Ectodermal cell (in vitro differentiated cells): ENCODE data around the gene C12orf54.
"Not testable (repeated sequence)": the region's sequence is repeated elsewhere in the genome, so short reads cannot be mapped to it uniquely, and the experiment has no call there.

ENCODE experiments used
- H3K27ac ChIP-seq: 2 replicates; pipeline ENCODE4 v1.7.0; 2013; ENCODE audit warnings: mild to moderate bottlenecking, low read depth, low read length; ENCODE audit not compliant: insufficient read depth, poor library complexity, severe bottlenecking
- H3K27me3 ChIP-seq: 2 replicates; pipeline ENCODE4 v1.7.0; 2013; ENCODE audit warnings: mild to moderate bottlenecking, low read length; ENCODE audit not compliant: insufficient read depth, control insufficient read depth, poor library complexity, severe bottlenecking
- H3K36me3 ChIP-seq: one replicate; pipeline ENCODE4 v1.7.0; 2013; ENCODE audit warnings: low read length; ENCODE audit not compliant: control insufficient read depth, insufficient read depth
- H3K4me1 ChIP-seq: one replicate; pipeline ENCODE4 v1.7.0; 2013; ENCODE audit warnings: low read length; ENCODE audit not compliant: control insufficient read depth, insufficient read depth
- H3K4me3 ChIP-seq: 2 replicates; pipeline ENCODE4 v1.7.0; 2013; ENCODE audit warnings: low read depth, low read length, control low read depth; ENCODE audit not compliant: insufficient read depth
- H3K9me3 ChIP-seq: 2 replicates; pipeline ENCODE4 v1.7.0; 2013; ENCODE audit warnings: mild to moderate bottlenecking, low read length, moderate library complexity; ENCODE audit not compliant: control insufficient read depth
- WGBS, 2 experiments: methylation state at CpG; one replicate each; pipeline ENCODE4 v1.1.7; 2013; ENCODE audit warnings: missing lambda C conversion rate in 2 of 2; 5-methylcytosine and 5-hydroxymethylcytosine counted together

Gene C12orf54

DNA sequence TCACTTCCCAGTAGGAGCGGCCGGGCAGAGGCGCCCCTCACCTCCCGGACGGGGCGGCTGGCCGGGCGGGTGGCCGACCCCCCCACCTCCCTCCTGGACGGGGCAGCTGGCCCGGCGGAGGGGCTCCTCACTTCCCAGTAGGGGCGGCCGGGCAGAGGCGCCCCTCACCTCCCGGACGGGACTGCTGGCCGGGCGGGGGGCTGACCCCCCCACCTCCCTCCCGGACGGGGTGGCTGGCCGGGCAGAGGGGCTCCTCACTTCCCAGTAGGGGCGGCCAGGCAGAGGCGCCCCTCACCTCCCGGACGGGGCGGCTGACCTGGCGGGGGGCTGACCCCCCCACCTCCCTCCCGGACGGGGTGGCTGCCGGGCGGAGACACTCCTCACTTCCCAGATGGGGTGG lies 18.0 kb downstream of the C12orf54 start:
- H3K4me3 ChIP-seq, H3K27me3 ChIP-seq, H3K27ac ChIP-seq, H3K36me3 ChIP-seq, H3K4me1 ChIP-seq, H3K9me3 ChIP-seq: not testable (repeated sequence)
- WGBS, 2 experiments: 96 to 97% methylated on average over 24 of the region's 32 CpGs

DNA sequence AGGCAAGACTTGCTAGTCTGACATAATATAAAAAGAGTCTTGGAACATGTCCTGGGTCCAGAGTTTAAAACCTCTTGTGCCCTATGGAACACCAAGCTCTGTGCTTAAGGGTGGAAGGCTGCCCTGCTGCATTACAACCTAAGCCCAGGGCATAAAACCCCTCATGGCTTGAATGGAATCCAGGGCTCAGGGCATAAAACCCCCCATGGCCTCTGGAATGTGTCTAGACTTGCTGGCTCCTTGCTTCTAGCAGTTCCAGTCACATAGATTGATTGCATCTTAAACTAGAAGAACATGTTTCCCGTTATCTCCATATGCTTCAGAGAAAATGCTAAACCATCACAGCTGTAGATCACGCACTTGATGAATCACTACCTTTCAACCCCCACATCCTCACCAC lies 24.5 kb downstream of the C12orf54 start:
- not testable (repeated sequence) for H3K4me3 ChIP-seq, H3K36me3 ChIP-seq
- WGBS, 2 experiments: 87 to 88% methylated on average over 2 of the region's 2 CpGs

DNA sequence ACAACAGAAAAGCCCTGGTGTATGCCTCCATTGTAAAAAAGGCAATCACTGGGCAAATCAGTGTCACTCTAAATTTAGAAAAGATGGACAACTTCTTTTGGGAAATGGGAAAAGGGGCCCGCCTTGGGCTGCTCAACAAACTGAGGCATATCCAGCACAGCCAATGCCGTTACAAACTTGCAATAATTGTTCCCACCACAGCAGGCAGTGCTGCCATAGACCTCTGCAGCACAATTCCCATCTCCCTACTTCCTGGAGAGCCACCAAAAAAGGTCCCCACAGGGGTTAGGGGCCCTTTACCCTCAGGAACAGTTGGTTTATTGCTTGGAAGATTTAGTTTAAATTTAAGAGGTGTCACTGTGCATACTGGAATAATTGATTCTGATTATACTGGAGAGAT lies 26.7 kb downstream of the C12orf54 start:
- H3K4me3 ChIP-seq: no peak overlapping the region
- H3K36me3 ChIP-seq: no peaks in the 10 kb centered on the region
- no peak overlapping the region for H3K27ac ChIP-seq
- no peaks in the 10 kb centered on the region for H3K4me1 ChIP-seq
- H3K9me3 ChIP-seq: no peaks in the 10 kb centered on the region
- H3K27me3 ChIP-seq: no peaks in the 10 kb centered on the region
- WGBS, 2 experiments: 73 to 79% methylated on average over 2 of the region's 2 CpGs

More for the DNA sequence above, 24.5 kb downstream of the C12orf54 start:
- H3K27me3 ChIP-seq, H3K27ac ChIP-seq, H3K9me3 ChIP-seq, H3K4me1 ChIP-seq: not testable (repeated sequence)

DNA sequence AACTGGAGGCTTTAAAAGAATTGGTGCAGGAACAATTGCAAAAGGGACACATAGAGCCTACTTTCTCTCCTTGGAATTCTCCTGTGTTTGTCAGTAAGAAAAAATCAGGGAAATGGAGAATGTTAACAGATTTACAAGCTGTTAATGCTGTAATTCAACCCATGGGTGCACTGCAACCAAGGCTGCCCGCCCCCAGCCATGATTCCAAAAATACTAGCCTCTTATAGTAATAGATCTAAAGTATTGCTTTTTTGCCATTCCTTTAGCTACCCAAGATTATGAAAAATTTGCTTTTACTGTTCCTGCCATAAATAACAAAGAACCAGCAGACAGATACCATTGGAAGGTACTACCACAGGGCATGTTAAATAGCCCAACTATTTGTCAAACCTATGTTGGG lies 27.8 kb downstream of the C12orf54 start:
- Histone ChIP-seq H3K9me3 (no peaks in the 10 kb centered on the region), H3K27me3 (no peaks in the 10 kb centered on the region), H3K4me1 (no peaks in the 10 kb centered on the region), H3K36me3 (no peaks in the 10 kb centered on the region), H3K4me3 (no peak overlapping the region), H3K27ac (no peak overlapping the region)
- WGBS, 2 experiments: 27% methylated on average over 1 of the region's 1 CpG; no CpG with 5 or more reads in 1 of the 2 experiments

DNA sequence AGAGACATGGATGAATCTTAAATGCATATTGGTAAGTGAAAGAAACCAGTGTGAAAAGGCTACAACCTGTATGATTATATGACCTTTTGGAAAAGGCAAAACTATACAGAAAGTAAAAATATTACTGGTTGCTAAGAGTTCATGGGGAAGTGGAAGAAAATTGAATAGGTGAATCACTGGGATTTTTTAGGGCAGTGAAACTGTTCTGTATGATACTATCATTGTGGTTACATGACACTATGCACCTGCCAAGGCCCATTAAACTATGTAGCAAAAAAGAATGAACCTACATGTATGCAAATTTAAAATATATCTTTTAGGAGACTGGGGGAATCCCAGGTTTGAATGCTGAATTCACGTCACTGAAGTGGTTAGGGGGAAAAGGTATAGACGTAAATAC lies 30.6 kb downstream of the C12orf54 start:
- 40 to 43% methylated on average over 2 of the region's 2 CpGs for WGBS, 2 experiments
- no peaks in the 10 kb centered on the region for H3K27me3 ChIP-seq
- no peak overlapping the region for H3K4me3 ChIP-seq
- H3K27ac ChIP-seq: no peak overlapping the region
- H3K4me1 ChIP-seq: no peaks in the 10 kb centered on the region
- H3K36me3 ChIP-seq: no peaks in the 10 kb centered on the region
- H3K9me3 ChIP-seq: no peaks in the 10 kb centered on the region

DNA sequence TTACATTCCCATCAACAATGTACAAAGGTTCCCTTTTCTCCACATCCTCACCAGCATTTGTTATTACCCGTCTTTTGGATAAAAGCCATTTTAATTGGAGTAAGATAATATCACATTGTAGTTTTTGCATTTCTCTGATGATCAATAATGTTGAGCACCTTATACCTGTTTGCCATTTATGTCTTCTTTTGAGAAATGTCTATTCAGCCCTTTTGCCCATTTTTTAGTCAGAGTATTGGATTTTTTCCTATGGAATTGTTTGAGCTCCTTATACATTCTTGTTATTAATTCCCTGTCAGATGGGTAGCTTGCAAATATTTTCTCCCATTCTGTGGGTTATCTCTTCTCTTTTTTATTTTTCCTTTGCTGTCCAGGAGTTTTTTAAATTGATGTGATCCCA lies 32.4 kb downstream of the C12orf54 start:
- H3K27me3 ChIP-seq: no peaks in the 10 kb centered on the region
- no peak overlapping the region for H3K4me3 ChIP-seq
- WGBS, 2 experiments: no CpG with 5 or more reads among the region's 1 CpG
- H3K27ac ChIP-seq: no peak overlapping the region
- no peaks in the 10 kb centered on the region for H3K9me3 ChIP-seq
- no peaks in the 10 kb centered on the region for H3K36me3 ChIP-seq
- H3K4me1 ChIP-seq: no peaks in the 10 kb centered on the region

DNA sequence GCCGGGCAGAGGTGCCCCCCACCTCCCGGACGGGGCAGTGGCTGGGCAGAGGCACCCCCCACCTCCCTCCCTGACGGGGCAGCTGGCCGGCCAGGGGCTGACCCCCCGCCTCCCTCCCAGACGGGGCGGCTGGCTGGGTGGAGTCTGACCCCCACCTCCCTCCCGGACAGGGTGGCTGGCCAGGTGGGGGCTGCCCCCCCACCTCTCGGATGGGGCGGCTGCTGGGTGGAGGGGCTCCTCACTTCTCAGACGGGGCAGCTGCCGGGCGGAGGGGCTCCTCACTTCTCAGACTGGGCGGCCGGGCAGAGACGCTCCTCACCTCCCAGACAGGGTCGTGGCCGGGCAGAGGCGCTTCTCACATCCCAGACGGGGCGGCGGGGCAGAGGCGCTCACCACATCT lies 38.1 kb downstream of the C12orf54 start:
- 86 to 87% methylated on average over 24 of the region's 24 CpGs for WGBS, 2 experiments
- H3K4me3 ChIP-seq, H3K27me3 ChIP-seq, H3K4me1 ChIP-seq, H3K36me3 ChIP-seq, H3K9me3 ChIP-seq, H3K27ac ChIP-seq: not testable (repeated sequence)

DNA sequence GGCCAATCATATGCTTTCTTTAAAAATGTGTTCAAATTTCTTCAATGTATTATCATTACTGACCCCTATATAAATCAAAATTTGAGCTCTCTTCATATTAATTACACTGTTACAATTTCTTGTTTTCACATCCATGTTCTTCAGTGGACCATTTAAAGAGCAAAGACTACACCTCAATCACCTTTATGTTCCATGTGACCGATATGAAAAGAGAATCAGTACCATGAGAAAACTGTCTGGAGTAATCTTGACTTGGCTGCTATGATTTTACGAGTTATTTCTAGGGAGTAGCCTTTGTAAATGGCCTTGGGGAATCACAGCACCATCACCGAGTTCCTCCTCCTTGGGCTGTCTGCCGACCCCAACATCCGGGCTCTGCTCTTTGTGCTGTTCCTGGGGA lies 43.0 kb downstream of the C12orf54 start, which contains the start of gene OR8S1:
OR8S1 (plus strand) TSS at position 301 of the 400 bp plus-strand sequence; CDS start at position 301, 0 bp downstream.
- H3K27me3 ChIP-seq: no peaks in the 10 kb centered on the region
- WGBS, 2 experiments: 90 to 92% methylated on average over 5 of the region's 5 CpGs
- H3K9me3 ChIP-seq: no peaks in the 10 kb centered on the region
- no peak within 1 kb of the TSS for H3K4me3 ChIP-seq
- no peak within 1 kb of the TSS for H3K27ac ChIP-seq
- H3K4me1 ChIP-seq: no peaks in the 10 kb centered on the region
- H3K36me3 ChIP-seq: no peaks in the 10 kb centered on the region

DNA sequence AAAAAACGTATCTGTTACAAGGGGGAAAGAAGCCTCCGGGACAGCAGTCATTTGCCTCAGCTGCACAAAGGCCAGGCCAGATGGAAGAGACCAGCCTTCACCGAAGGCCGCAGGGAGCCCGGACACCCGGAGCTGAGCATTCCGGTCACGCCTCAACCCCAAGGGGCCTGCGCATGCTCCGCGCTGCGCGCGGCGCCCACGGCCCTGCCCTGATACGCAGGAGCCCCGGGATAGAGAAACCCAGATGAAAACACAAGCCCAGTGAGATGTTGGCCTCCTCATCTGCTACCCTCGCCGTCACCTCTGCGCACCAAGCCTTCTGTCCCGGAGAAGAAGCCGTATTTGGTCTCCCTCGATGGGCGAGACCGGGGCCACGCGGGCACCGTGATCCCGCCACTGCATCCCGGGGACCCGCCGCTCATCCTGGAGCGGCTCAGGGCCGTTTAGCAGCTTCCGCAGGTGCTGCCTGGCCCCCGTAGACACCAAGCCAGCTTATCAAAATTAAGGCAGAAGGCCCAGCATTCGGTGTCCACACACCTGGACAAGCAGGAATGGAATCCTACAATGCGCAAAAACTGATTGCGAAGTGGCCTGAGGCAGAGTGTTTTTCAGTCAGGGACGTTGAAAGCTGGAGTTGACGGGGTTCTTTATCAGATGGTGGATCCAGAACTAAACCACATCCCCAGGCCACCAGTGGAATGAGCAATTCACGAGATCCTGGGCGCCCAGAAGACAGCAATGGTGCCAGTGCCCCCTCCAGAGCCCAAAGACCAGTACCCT lies 45.8 kb downstream of the C12orf54 start:
- Histone ChIP-seq H3K36me3 (no peaks in the 10 kb centered on the region), H3K4me3 (no peak overlapping the region), H3K27me3 (no peaks in the 10 kb centered on the region), H3K27ac (no peak overlapping the region), H3K9me3 (no peaks in the 10 kb centered on the region), H3K4me1 (no peaks in the 10 kb centered on the region)
- 95% methylated on average over 44 of the region's 44 CpGs for WGBS, 2 experiments

DNA sequence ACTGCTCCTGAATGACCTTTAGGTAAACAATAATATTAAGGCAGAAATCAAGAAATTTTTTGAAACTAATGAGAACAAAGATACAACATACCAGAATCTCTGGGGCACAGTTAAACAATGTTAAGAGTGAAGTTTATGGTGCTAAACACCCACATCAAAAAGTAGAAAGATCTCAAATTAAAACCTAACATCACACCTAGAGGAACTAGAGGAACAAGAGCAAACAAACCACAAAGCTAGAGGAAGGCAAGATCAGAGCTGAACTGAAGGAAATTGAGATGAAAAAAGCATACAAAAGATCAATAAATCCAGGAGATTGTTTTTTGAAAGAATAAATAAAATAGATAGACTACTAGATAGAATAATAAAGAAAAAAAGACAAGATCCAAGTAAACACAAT lies 50.3 kb downstream of the C12orf54 start:
- Histone ChIP-seq H3K36me3 (no peaks in the 10 kb centered on the region), H3K9me3 (no peaks in the 10 kb centered on the region), H3K4me3 (no peak overlapping the region), H3K27ac (no peak overlapping the region), H3K4me1 (no peaks in the 10 kb centered on the region), H3K27me3 (no peaks in the 10 kb centered on the region)

DNA sequence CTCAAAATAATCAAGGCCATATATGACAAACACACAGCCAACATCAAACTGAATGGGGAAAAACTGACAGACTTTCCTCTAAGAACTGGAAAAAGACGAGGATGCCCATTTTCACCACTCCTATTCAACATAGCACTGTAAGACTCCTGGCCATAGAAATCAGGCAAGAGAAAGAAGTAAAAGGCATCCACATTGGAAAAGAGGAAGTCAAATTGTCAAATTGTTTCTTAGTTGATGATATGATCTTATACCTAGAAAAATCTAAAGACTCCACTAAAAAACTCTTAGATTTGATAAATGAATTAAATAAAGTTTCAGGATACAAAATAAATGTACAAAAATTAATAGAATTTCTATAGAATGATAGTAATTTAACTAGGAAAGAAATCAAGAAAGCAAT lies 54.3 kb downstream of the C12orf54 start:
- Histone ChIP-seq H3K36me3 (no peaks in the 10 kb centered on the region), H3K4me1 (no peaks in the 10 kb centered on the region), H3K27ac (no peak overlapping the region), H3K27me3 (no peaks in the 10 kb centered on the region), H3K4me3 (no peak overlapping the region), H3K9me3 (no peaks in the 10 kb centered on the region)
- WGBS, 2 experiments: 71 to 90% methylated on average over 1 of the region's 1 CpG
